ENCODE results near the gene CXCL16.

The CXCL16 gene, protein sequence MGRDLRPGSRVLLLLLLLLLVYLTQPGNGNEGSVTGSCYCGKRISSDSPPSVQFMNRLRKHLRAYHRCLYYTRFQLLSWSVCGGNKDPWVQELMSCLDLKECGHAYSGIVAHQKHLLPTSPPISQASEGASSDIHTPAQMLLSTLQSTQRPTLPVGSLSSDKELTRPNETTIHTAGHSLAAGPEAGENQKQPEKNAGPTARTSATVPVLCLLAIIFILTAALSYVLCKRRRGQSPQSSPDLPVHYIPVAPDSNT

DNA sequence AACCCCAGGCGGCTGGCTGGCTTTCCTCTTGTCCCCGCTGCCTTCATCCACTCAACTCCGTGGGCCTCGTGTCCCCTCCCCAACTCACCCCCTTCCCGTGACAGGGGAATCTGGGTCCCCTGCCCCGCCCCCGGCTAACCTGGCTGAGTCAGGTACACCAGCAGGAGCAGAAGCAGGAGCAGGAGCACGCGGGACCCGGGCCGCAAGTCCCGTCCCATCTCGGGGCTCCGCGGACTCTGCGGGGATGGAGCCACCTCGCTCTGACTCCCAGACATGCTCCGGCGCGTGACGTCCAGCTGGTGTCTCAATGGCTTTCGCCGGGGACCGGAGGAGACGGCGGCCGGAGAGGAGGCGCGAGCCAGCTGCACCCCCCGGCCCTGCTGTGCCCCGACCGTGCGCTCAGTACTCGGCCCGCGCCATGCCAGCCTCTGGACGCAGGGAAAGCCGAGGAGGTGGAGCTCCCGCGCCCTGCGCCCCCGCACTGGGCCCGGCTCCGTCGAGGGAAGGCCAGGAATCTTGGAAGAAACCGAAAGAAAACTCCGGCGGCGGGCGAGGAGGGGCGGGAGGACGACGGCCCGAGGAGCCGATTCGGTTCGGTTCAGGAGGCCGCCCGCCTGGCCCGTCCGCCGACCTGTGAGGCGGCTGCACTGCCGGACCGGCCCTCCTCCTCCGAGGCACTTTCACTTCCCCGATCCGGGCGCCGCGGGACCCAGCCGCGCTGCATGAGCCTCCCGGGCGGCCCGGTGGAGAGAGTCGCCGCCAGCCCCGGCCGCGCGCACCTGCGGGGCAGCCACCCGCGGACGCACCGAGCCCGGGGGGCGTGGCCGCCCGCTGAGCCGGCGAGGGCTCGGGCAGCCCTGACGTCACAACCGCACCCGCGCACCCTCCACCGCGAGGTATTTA lies at the start of gene CXCL16, which contains the start of gene ZMYND15:
Gene CXCL16 (minus strand): TSS at position 807 of the 903 bp plus-strand sequence. CDS start 589 bp downstream, at position 218.
Gene ZMYND15 (plus strand): TSS at position 712 of the 903 bp plus-strand sequence. CDS start 716 bp downstream, outside the sequence.
- Histone ChIP-seq H3K27me3 (ENCODE audit: low read depth, low read length) (no peaks in the 10 kb centered on the region), H3K4me1 (ENCODE audit: control insufficient read depth in 1 of 2, insufficient read depth in 2 of 2, low read length in 2 of 2) (peaks cover 0 to 6% of the 10 kb centered on the region in 2 donors), H3K4me3 (ENCODE audit: low read depth in 1 of 2, low read length in 2 of 2) (peak within 1 kb of the TSS; percentile 71 to 90), H3K27ac (ENCODE audit: low read length) (peak within 1 kb of the TSS; percentile 67), H3K36me3 (ENCODE audit: control insufficient read depth in 1 of 2, insufficient read depth in 2 of 2, low read length in 2 of 2) (no peaks in the 10 kb centered on the region), H3K9me3 (ENCODE audit: control insufficient read depth in 1 of 2, low read length in 2 of 2) (no peaks in the 10 kb centered on the region)

DNA sequence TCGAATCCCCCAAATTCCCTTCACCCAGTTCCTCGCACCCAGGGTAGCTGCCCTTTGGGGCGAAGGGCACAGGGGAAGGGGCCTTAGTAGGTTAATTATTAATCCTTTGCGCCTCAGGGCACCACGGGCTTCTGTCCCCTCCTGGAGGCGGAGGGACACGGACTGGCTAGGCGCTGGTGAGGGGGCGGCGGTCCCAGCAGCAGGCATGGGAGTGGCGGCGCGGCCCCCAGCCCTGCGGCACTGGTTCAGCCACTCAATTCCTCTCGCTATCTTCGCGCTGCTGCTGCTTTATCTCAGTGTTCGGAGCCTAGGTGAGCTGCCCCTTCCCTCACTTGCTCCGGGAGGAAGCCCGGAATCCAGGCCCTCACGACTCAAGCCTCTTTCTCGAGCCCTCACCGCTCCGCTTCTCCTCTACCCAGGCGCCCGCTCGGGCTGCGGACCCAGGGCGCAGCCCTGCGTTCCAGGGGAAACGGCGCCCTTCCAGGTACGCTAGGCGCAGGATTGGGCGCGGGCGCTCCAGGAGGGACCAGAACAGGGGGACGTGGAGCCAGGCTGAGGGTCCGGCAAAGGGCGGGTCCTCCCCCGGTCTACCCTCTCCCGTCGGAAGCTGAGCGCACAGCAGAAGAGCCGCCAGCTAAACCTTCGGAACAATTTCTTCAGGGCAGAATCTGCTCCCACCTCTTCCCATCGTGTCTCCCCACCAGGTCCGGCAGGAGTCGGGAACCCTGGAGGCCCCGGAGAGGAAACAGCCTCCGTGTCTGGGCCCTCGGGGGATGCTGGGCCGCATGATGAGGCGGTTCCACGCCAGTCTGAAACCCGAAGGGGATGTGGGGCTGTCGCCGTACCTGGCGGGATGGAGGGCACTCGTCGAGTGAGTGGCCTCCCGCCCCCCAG lies 49.3 kb upstream of the CXCL16 start, which contains the start of gene GLTPD2:
Gene GLTPD2 (plus strand): TSS at position 158 of the 894 bp plus-strand sequence. CDS start 48 bp downstream, at position 206.
- Histone ChIP-seq H3K27ac (ENCODE audit: low read length) (peak within 1 kb of the TSS; percentile 23), H3K4me1 (ENCODE audit: control insufficient read depth in 1 of 2, insufficient read depth in 2 of 2, low read length in 2 of 2) (peaks cover 5 to 32% of the 10 kb centered on the region in 2 donors), H3K4me3 (ENCODE audit: low read depth in 1 of 2, low read length in 2 of 2) (peak within 1 kb of the TSS; percentile 68 to 84), H3K36me3 (ENCODE audit: control insufficient read depth in 1 of 2, insufficient read depth in 2 of 2, low read length in 2 of 2) (no peaks in the 10 kb centered on the region), H3K9me3 (ENCODE audit: control insufficient read depth in 1 of 2, low read length in 2 of 2) (no peaks in the 10 kb centered on the region), H3K27me3 (ENCODE audit: low read depth, low read length) (peaks cover 2% of the 10 kb centered on the region)

DNA sequence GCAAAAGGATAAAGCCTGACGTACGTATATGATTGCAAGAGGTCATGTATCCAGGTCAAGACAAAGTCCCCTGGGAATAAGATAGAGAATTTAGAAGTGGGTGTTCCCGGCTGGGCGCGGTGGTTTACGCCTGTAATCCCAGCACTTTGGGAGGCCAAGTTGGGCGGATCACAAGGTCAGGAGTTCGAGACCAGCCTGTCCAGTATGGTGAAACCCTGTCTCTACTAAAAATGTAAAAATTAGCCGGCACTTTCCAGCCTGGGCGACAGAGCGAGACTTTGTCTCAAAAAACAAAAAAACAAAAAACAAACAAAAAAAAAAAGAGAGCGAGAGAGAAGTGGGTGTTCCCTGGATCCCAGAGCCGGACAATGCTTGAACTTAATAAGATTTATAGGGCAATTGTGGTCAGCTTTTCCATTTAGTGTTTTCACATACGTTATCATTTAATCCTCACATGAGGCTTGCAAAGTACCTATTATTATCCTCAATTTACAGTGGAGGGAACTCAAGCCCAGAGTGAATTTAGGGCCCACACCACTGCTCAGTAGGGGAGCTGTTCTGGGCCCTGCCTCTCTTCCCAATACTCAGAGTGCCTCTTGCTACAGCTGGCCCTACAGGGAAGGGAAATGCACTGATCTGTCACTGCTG lies 48.6 kb upstream of the CXCL16 start:
- peaks cover 5 to 32% of the 10 kb centered on the region in 2 donors for H3K4me1 ChIP-seq (ENCODE audit: control insufficient read depth in 1 of 2, insufficient read depth in 2 of 2, low read length in 2 of 2)
- H3K9me3 ChIP-seq (ENCODE audit: control insufficient read depth in 1 of 2, low read length in 2 of 2) = no peaks in the 10 kb centered on the region
- no peaks in the 10 kb centered on the region for H3K36me3 ChIP-seq (ENCODE audit: control insufficient read depth in 1 of 2, insufficient read depth in 2 of 2, low read length in 2 of 2)
- peaks cover 3% of the 10 kb centered on the region for H3K27me3 ChIP-seq (ENCODE audit: low read depth, low read length)
- peak overlapping the region; percentile 68 to 84 for H3K4me3 ChIP-seq (ENCODE audit: low read depth in 1 of 2, low read length in 2 of 2)
- no peak overlapping the region for H3K27ac ChIP-seq (ENCODE audit: low read length)

DNA sequence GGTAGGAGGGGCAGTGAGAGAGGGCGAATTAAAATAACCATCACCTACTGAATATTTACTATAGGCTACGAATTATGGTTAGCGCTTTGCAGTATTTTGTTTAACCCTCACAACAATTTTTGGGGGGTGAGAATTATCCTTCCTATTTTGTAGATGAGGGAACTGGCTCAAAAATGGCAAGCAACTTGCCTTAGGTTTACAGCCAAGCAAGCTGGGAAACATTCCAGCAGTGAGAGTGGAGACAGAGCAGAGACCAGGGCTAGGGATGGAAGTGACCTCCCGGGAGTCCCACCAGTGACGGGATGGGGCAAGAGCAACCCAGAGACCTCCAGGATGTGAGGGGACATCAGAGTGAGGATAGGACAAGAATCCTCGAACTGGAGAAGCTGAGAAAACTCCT lies 46.8 kb upstream of the CXCL16 start:
- H3K9me3 ChIP-seq (ENCODE audit: control insufficient read depth in 1 of 2, low read length in 2 of 2) = no peaks in the 10 kb centered on the region

DNA sequence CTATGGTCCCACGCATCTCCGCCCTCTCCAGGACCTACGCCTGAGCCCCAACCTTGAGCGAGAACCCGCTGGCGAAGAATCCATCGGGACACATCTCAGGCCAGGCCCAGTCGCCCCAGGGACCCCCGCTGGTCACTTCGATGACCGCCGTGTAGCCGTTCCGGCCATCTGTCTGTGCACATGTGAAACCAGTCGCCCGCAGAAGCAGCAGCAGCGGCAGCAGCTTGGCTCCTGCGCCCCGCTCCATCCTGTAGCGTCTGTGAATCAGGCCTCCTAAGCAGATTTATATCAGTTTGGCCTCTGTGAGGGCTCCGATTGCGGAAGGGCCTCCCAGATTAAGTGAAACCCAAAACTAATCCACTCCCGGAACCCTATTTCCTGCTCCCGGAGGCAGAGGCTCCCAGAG lies 46.4 kb upstream of the CXCL16 start, which contains the start of gene VMO1:
Gene VMO1 (minus strand): TSS at position 259 of the 406 bp plus-strand sequence. CDS start 12 bp downstream, at position 247.
- no peaks in the 10 kb centered on the region for H3K36me3 ChIP-seq (ENCODE audit: control insufficient read depth in 1 of 2, insufficient read depth in 2 of 2, low read length in 2 of 2)
- peaks cover 3% of the 10 kb centered on the region for H3K27me3 ChIP-seq (ENCODE audit: low read depth, low read length)
- no peak within 1 kb of the TSS for H3K27ac ChIP-seq (ENCODE audit: low read length)
- H3K9me3 ChIP-seq (ENCODE audit: control insufficient read depth in 1 of 2, low read length in 2 of 2) = no peaks in the 10 kb centered on the region
- H3K4me1 ChIP-seq (ENCODE audit: control insufficient read depth in 1 of 2, insufficient read depth in 2 of 2, low read length in 2 of 2) = peaks cover 5 to 32% of the 10 kb centered on the region in 2 donors
- peak within 1 kb of the TSS; percentile 19 to 51 for H3K4me3 ChIP-seq (ENCODE audit: low read depth in 1 of 2, low read length in 2 of 2)

More for the DNA sequence above, 46.8 kb upstream of the CXCL16 start:
- H3K27ac ChIP-seq (ENCODE audit: low read length) = no peak overlapping the region
- H3K36me3 ChIP-seq (ENCODE audit: control insufficient read depth in 1 of 2, insufficient read depth in 2 of 2, low read length in 2 of 2) = no peaks in the 10 kb centered on the region
- H3K4me1 ChIP-seq (ENCODE audit: control insufficient read depth in 1 of 2, insufficient read depth in 2 of 2, low read length in 2 of 2) = peaks cover 5 to 32% of the 10 kb centered on the region in 2 donors
- peaks cover 3% of the 10 kb centered on the region for H3K27me3 ChIP-seq (ENCODE audit: low read depth, low read length)
- peak overlapping the region; percentile 19 to 51 for H3K4me3 ChIP-seq (ENCODE audit: low read depth in 1 of 2, low read length in 2 of 2)

DNA sequence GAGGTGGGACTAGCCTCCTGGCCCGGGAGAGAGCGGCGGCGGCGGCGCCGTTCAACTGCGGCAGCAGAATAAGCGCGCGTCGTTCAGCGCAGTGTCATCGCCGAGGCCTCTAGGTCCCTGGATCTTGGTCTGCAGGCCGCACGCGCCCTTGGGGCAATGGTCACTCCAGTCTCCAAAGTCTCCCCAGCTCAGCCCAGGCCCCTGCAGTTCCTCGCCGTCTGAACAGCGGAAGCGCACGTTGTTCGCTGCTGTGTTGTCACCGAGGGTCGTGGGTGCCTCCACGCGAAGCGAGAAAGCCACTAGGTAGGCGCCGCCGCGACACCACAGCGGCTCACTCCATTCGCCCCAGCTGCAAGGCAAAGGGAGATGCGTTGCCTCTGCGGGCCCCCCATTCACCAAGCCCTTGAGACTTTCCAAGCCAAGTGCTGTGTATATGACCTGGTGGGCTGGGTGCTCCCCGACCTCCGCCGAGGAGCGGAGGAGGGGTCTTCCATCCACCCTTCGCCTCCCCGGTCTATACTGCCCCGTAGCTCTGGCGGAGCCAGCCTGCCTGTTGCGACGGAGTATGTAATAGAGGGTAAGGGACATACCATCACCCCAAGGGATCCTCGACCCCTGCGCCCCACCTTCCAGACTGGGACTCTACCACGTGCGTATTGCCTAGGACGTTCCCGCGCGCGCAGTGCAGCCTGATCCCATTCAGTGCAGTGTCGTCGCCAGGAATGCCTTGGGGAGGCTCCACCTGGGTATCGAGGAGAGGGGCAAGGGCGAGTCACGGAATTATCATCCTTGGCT lies 45.8 kb upstream of the CXCL16 start:
- Histone ChIP-seq H3K4me3 (ENCODE audit: low read depth in 1 of 2, low read length in 2 of 2) (peak overlapping the region; percentile 19 to 51), H3K9me3 (ENCODE audit: control insufficient read depth in 1 of 2, low read length in 2 of 2) (no peaks in the 10 kb centered on the region), H3K36me3 (ENCODE audit: control insufficient read depth in 1 of 2, insufficient read depth in 2 of 2, low read length in 2 of 2) (no peaks in the 10 kb centered on the region), H3K27me3 (ENCODE audit: low read depth, low read length) (peaks cover 3% of the 10 kb centered on the region), H3K27ac (ENCODE audit: low read length) (no peak overlapping the region), H3K4me1 (ENCODE audit: control insufficient read depth in 1 of 2, insufficient read depth in 2 of 2, low read length in 2 of 2) (peaks cover 1 to 30% of the 10 kb centered on the region in 2 donors)

DNA sequence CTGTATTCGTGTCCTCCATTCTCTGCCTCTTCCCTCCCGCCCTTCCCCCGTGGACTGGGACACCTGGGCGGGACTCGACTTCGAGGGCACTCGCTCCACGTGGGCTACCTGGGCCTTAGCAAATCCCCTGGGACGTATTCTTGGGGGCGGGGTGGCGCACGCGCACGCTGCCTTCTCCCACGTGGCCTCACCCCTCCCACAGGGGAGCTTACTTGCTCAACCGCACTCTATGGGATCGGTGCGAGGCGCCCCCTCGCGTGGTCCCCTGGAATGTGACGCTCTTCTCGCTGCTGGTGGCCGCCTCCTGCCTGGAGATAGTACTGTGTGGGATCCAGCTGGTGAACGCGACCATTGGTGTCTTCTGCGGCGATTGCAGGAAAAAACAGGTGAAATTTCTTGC lies 42.9 kb upstream of the CXCL16 start:
- Histone ChIP-seq H3K4me3 (ENCODE audit: low read depth in 1 of 2, low read length in 2 of 2) (no peak overlapping the region), H3K27ac (ENCODE audit: low read length) (no peak overlapping the region), H3K9me3 (ENCODE audit: control insufficient read depth in 1 of 2, low read length in 2 of 2) (no peaks in the 10 kb centered on the region), H3K4me1 (ENCODE audit: control insufficient read depth in 1 of 2, insufficient read depth in 2 of 2, low read length in 2 of 2) (peaks cover 0 to 18% of the 10 kb centered on the region in 2 donors), H3K27me3 (ENCODE audit: low read depth, low read length) (peaks cover 3% of the 10 kb centered on the region), H3K36me3 (ENCODE audit: control insufficient read depth in 1 of 2, insufficient read depth in 2 of 2, low read length in 2 of 2) (no peaks in the 10 kb centered on the region)

DNA sequence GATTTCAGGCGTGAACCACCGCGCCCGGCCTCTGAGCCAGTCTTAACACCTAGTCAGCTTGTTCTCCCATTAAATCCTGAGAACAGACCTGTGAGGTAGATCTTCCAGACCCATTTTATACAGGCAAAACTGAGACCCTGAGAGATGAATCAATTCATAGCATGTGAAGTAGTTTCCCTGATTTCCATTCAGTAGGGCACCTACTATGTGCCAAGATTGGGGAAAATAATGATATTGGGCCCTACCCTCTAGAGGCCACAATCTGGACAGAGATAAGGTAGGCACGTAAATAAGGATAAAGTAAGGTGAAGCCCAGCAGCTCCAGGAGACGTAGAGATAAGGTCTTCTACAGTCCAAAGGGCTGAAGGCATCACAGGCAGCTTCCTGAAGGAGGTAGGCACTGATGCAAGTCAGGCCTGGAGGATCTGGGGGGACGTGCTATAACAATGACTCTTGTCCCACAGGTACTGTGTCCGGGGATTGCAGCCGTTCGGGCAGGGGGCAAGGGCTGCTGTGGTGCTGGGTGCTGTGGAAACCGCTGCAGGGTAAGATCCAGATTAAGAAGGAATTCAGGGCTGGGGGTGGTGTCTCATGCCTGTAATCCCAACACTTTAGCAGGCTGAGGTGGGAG lies 40.7 kb upstream of the CXCL16 start:
- Histone ChIP-seq H3K27me3 (ENCODE audit: low read depth, low read length) (peaks cover 3% of the 10 kb centered on the region), H3K36me3 (ENCODE audit: control insufficient read depth in 1 of 2, insufficient read depth in 2 of 2, low read length in 2 of 2) (no peaks in the 10 kb centered on the region), H3K4me3 (ENCODE audit: low read depth in 1 of 2, low read length in 2 of 2) (no peak overlapping the region), H3K9me3 (ENCODE audit: control insufficient read depth in 1 of 2, low read length in 2 of 2) (no peaks in the 10 kb centered on the region), H3K4me1 (ENCODE audit: control insufficient read depth in 1 of 2, insufficient read depth in 2 of 2, low read length in 2 of 2) (peaks cover 0 to 3% of the 10 kb centered on the region in 2 donors), H3K27ac (ENCODE audit: low read length) (no peak overlapping the region)

DNA sequence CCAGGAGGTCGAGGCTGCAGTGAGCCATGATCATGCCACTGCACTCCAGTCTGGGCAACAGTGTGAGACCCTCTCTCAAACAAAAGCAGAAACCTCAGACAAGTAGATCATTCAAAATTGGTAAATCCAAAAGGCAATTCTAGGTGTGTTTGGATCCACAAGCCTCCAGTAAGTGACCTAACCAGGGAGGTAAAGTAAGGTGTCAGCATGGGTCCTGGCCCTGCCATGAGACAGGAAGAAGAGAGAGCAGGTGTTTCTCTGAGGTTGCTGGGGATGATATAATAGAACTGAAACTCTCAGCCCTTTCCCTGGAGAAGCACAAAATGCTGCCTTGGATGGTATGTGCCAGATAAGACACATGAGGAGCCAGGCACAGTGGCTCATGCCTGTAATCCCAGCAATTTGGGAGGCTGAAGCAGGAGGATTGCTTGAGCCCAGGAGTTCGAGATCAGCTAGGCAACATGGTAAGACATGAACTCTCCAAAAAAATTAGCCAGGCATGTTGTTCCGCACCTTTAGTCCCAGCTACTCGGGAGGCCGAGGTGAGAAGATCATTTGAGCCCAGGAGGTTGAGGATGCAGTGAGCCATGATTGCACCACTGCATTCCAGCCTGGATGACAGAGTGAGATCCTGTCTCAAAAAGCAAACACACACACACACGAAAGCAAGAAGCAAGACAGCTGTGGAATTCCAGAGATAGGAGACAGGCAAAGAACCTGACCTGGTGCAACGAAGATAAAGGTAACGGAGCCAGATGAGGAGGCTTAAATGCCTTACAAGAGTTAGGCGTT lies 38.4 kb upstream of the CXCL16 start:
- H3K4me3 ChIP-seq (ENCODE audit: low read depth in 1 of 2, low read length in 2 of 2) = no peak overlapping the region
- no peak overlapping the region for H3K27ac ChIP-seq (ENCODE audit: low read length)
- H3K4me1 ChIP-seq (ENCODE audit: control insufficient read depth in 1 of 2, insufficient read depth in 2 of 2, low read length in 2 of 2) = no peaks in the 10 kb centered on the region
- no peaks in the 10 kb centered on the region for H3K9me3 ChIP-seq (ENCODE audit: control insufficient read depth in 1 of 2, low read length in 2 of 2)
- no peaks in the 10 kb centered on the region for H3K27me3 ChIP-seq (ENCODE audit: low read depth, low read length)
- H3K36me3 ChIP-seq (ENCODE audit: control insufficient read depth in 1 of 2, insufficient read depth in 2 of 2, low read length in 2 of 2) = no peaks in the 10 kb centered on the region
